ENCODE measurements around the gene CRYZ.
A peak's percentile ranks its signal among the peaks of the same experiment; 100 is the strongest.

CRYZ gene

DNA sequence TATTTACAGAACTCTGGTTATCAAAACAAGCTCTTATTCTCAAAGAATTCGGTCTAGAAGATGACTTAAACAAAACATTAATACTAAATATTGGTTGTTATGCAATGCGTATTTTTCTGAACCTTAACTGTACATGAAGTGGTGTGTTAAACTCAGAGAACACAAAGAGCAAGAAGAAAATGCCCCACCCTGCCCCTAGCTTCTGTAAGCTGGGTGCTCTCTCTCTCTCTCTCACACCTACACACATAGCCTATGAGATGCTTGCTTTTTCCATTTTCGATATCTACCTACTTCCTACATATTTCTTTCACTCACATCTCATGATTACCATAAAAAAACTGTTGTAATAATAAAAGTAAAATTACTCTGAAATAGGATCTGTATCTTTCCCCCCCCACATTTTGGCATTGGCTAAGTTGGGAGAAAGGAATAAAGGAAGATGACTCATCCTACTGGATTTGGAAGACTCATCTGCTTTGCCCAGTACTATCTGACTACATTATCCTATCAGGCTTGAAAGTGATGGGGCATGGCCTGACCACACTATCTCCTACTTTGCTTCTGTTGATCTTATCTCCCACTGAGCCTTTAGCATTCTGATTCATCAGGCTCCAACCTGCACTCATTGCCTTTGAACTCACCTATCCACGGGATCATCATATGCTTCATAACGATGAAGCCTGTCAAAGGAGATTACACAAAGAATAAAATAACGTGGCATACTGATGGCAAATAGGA is 2.9 kb downstream of the CRYZ start:
- no peak for DNase-seq

DNA sequence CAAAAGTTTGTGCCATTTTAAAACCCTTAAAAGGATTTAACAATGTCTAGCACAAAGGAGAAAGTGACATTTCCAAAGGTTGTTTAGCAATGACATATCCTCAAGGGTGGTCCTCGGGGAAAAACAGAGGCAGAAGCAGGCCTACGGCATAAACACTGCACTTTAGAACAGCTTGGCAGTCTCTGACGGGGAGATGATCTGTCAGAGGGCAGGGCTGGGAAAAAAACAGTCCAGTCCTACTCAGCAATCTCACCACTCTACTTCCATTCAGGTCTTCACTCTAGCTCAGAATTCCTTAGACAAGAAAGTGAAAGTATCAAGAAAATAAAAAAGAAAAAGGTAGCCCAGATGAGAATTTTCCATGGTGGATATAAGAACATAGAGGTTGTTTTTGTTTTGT is 4.1 kb downstream of the CRYZ start:
- DNase-seq, result no peak

DNA sequence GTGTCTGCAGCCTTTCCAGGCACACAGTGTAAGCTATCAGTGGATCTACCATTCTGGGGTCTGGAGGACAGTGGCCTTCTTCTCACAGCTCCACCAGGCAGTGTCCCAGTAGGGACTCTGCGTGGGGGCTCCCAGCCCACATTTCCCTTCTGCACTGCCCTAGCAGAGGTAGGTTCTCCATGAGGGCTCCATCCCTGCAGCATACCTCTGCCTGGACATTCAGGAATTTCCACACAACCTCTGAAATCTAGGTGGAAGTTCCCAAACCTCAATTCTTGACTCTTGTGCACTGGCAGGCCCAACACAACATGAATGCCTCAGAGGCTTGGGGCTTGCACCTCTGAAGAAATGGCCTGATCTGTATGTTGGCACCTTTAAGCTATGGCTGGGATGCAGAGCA is 6.8 kb downstream of the CRYZ start:
- DNase-seq, result no peak

DNA sequence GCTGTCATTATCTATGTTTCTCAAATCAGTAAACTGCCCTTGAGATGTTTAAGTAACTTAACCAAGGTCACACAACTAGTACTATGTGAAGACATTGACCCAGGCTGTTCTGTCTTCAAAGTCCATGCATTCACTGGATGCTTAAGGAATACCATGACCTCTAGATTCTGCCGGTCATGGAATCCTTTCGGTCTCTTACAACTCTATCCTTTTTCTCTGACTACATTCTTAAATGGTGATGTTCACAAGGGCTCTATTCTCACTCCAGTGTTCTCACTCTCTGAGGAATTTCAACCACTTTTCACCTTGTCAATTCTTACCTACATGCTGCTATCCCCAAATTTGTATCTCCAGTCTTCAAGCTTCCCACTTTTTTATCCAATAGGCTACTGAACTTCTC is 15.2 kb downstream of the CRYZ start:
- DNase-seq, result no peak

DNA sequence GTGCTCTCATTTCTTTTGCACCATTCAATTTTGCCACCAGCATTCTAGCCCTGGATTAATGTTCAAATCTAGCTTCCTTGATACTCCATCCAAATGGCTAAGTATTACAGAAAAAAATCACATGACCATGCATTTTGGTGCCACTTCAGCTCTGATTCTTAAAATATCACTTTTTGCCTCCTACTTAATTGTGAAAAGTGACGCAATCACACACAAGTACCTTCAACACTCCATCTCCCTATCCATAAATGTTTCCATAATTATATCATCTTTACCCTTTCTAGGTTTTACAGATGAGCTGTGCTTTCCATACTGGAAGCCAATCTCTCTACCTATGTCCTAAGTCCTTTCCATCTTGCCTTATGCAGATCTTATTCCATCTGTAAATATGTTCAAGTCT is 16.0 kb downstream of the CRYZ start:
- DNase-seq, result no peak

DNA sequence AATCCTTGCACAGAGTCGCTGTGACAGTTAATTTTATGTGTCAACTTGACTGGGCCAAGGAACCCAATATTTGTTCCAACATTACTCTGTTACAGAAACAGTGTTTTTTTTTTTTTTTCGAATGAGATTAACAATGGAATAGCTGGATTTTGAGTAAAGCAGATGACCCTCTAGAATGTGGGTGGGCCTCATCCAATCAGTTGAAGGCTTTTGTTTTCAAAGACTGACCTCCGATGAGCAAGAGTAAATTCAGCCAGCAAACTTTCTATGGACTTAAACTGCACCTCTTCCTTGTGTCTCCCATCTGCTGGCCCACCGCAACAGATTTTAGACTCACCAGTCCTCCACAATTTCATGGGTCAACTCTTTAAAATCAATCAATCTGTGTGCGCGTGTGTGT is 17.0 kb downstream of the CRYZ start:
- no peak for DNase-seq

DNA sequence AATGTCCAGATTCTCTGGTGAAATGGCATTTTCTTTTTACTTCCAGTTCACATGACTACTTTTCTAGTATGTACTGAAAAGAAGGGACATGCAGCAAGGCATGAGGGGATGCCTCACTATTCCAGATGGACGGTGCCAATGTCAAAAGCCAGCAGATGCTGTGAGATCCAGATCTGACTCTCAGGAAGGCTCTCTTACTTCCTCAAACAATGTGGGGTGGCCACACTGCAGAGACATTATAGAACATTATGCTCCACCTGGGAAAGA is 17.7 kb downstream of the CRYZ start:
- DNase-seq, result no peak

DNA sequence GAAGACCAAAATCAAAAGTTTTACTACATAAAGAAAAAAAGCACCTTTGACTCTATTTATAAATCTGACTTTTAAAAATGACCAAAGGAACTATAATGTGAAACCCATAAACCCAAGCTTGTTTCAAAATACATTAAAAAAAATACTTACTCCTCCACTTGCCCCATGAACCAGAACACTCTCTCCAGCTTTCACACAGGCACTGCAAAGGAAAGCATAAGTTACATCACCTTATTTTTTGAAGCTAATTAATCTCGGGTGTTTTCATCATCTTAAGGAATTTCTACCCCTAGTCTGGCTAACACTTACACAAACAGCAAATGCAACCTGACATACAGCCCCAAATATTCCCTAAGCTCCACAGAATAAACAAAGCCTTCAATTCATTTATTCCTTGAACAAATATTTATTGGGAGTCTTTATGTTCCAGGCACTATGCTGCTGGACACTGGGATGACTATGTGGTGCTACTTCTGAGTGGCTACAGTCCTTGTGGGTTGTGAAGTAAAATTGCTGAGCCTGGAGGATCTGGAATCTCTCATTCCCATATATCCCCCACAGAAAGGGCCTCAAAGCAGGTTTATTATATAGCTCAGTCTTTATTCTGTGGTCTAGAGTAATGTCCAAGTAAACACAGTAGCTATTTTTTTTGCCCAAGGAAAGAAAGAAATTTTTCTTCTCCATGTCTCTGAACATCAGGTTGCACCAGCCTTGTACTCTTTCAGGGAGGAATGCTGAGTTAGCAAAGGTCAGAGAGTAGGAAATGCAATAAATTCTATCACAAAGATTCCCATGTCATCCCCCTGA is 18.2 kb downstream of the CRYZ start:
- no peak for DNase-seq

DNA sequence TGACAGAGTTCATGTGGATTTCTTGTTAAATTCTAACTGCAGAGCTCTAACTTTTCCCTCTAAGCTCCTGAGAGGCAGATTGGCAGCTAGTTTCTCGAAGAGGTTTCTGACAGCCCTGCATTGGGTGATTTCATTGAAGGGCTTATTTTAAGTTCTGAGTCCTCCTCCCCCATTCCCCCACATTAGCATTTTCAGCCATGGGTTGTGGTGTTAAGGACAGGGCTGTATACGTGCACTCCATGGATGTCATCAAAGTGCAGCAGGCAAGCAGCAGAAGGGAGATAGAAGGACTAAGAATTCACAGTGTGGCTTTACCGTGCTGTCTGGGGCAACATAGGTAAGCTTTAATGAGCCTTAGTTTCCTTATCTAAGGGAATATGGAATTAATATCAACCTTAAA is 19.0 kb downstream of the CRYZ start:
- no peak for DNase-seq

DNA sequence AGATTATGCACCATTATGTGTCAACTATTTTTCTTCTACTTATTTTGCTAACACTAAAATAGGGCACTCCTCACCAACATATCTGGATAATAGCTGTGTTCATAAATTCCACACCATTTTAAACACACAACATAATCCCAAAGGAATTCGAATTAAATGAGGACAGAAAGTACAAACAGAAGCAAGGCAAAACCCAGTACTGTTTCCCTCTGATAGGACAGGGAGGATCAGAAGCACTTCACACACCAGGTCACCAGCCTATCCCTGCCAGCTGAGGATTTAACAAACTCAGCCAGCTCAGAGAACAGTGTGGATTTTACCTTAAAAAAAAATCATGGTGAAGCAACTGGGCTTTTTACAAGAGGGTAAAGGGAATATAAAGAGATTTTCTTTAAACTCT is 20.0 kb downstream of the CRYZ start:
- DNase-seq, result no peak

DNA sequence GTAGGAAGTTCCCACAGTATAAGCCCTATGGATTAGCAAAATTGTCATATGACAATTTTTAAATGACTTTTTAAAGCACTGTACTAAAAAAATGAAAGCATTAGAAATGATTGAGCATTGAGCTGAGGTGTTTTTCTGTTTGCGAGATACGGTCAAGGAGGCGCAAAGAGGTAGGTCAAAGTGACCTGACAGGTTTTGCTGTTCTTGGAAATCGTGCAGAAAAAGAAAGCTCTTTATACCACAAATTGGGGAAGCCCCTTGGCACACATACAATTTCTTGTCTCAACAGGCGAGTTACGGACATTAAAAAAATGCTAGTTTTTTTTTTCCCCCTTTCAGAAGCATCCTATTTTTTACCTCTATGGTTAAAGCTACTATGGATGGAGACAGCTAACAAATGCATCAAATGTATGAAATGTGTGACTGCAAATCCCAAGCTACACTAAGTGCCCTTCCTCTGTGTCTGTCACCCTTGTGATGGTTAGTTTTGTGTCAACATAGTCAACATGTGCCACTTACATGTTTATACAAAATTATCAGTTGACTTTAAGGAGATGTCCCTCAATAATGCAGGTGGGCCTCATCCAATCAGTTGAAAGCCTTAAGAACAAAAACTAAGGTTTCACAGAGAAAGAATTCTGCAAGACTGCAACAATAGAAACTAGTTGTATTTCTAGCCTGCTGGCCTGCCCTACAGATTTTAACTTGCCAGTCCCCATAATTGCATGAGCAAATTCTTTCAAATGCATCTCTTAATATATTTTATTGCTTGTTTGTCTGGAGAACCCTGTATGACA is 29.3 kb downstream of the CRYZ start:
- no peak for DNase-seq

DNA sequence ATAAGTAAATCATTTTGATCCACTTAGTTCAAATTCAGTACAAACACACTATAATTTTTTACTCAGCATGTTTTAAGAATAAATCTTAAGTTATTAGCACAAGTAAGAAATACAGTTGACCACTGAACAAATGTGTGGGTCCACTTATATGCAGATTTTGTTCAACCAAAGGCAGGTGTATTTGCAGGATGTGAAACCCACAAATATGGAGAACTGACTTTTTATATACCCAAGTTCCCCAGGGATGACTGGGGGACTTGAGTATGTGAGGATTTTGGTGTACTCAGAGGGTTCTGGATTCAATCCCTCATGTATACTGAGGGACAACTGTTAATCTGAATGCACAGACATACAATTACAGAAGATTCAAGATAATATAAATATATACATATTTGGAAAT is 33.5 kb downstream of the CRYZ start:
- no peak for DNase-seq

DNA sequence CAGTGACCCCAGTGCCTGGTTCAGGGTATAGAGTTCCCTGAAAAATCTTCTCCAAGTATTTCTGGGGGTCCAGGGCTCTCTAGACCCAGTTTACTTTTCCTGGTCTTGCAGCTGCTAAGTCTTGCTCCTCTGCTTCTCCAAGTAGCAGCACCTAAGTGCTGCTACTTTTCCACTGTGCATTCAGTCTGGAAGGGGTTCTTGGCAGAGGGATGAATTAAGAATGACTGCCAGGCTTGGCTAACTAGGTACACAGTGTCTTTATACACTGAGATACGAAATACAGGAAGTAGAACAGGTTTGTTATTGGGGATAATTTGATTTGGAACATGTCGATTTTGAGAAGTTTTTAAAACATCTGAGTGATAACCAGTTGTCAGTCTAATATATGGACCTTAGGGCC is 35.0 kb downstream of the CRYZ start:
- DNase-seq, result no peak

DNA sequence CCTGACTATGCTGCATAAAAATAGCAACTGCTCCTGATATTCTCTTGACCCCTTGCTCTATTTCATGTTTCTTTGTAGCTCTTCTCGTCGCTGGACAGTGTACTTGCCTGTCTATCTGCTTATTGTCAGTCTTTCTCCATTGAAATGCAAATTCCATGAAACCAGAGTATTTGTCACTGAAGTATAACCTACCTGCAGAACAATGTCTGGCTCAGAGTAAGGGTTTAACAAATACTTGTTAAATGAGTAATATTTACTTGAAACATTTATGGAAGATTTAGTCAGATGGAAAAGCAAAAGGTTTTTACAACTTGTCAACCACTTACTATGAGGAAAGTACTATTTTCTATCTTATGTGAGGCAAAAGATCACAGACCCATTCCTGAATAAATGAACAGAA is 39.4 kb downstream of the CRYZ start:
- no peak for DNase-seq

DNA sequence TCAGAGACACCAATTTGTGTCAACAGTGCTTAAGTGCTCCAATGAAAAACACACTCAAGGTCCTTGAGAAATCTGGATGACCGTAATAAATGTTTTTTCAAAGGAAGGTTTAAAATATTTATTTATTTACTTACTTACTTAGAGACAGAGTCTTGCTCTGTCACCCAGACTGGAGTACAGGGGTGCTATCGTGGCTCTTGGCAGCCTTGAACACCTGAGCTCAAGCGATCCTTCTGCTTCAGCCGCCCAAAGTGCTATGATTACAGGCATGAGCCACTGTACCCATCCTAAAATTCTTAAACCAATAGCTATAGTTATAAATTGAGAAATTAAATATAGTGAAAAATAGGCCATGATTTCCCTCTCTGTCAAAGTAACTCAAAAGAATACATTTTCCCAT is 41.9 kb downstream of the CRYZ start:
- DNase-seq, result peak; percentile 51

DNA sequence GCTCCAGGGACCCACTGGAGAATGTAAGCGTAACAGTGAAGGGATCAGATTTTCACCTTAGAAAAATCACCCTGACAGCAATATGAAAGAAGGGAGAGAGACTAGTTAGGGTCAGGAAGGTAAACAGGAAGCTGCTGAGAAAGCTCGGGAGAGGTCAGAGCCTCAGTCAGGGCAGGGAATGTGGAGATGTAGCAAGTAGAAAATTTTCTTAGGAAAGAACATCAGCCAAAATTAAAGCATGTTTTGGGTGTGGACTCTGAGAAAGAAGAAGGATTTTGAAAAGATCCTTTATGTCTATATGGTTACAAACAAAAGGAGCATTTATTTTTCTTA is 42.5 kb downstream of the CRYZ start:
- DNase-seq, result no peak

DNA sequence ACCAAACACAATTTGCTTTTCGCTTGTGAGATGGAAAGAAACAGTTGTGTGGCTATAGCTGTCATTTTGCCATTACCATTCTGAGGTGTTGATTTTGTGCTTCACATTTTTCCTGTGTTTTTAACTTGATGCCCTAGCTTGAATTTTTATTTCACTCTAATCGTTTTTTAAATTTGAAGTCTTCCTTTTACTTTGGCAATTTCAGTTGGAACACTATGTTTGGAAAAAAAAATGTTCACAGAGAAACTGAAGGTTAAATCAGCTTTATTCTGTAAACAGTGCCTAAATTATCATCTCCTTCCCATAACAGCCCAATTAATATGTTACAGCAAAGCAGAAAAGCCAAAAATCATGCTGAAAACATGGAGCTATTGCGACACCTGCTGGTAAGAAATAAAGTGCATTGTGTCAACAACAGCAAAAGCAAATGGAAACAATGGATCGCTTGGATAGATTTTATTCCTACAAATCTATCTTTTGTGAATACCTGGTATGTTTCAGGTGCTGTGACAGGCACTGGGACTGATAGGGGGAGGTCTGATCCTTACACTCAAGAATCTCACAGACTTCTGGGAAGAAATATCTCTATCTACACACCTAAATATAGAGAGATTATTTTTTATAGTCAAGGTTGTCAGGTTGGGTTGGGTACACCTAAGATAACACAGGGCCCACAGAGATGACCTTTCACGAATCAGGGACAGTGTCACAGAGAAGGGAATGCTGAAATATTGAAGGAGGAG is 43.1 kb downstream of the CRYZ start:
- peak; percentile 69 for DNase-seq

DNA sequence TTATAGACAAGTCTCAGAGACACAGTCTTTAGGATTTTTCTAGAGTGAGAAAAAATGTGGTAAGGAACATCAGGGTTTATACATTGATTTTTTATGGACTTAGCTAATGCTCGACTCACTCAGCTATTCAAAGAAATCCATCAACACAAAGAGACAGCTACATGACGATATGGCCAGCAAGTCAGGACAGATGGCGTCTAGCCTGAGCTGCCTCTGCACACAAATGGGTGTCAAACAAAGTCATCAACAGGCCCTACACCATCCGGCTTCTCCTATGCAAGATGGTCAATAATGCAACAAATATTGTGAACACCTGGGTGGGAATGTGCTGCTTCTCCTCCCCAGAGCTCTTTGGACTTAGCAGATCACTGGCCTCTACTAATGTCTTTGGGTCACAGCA is 45.9 kb downstream of the CRYZ start:
- no peak for DNase-seq

DNA sequence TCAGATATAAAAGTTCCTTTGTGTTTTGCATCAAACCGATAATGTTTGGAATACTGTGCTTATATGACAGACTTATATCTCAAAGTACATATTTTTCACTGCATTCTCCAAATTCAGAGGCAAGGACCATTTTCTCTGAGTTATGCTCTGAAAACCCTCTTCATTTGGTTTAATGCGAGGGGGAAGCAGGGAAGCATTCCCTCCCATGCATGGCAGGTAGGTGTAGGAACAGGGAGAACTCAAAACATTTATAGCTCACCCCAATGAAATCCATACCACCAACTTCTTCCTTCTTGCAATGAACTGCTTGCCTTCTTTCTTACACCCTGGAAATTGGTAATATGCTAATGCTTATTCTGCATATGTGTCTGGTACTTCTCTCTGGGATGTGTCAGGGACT is 48.5 kb downstream of the CRYZ start:
- no peak for DNase-seq

DNA sequence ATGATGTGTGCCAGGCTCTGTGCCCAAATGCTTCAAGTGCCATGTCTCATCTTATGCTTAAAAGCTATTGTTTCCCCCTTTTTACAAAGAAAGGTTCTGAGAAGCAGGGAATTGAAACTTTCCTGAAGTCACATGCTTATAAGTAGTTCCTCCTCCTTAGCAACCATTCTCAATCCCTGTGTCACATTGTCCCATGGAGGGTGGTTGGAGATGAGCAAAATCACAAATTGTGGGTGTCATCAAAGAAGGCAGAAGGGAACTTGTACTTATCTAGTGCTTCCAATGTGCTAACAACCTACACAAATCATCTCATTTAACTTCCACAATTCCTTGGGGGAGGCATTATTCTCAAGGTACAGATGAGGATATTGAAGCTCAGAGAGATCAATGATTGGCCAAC is 49.2 kb downstream of the CRYZ start:
- DNase-seq, result no peak

DNA sequence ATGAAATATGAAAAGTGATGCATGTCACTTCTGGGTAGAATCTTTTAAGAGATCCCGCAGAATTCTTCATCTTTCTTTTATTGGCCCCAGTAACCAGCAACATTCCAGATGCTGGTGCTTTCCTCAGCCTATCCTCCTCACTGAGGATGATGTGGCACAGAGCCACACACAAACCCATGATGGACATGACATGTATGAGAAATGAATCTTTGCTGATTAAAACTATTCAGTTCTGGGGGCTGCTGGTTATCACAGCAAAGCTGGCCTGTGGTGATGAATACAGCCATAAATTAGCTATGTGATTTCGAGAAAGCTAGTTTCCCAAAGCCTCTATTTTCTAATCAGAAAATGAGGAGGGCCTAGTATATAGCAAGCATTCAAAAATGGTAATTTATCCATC is 51.0 kb downstream of the CRYZ start:
- no peak for DNase-seq

DNA sequence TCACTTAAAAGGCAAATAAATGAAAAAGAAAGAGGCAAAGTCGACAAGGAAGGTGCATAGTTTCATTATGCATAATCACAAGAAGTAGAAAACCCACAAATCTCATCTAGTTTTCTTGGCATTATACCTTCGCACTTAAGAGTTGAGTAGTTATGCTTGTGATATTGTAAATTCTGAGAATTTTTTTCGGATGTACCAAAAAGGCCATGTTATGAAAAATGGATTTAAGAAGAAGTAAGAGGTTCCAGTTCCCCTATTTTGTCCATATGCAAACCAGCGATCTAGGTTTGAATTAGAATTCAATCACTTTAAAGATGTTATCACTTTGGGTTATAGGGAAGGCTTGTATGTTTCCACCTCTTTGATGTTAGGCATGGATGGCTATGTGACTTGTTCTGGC is 51.4 kb downstream of the CRYZ start:
- no peak for DNase-seq

DNA sequence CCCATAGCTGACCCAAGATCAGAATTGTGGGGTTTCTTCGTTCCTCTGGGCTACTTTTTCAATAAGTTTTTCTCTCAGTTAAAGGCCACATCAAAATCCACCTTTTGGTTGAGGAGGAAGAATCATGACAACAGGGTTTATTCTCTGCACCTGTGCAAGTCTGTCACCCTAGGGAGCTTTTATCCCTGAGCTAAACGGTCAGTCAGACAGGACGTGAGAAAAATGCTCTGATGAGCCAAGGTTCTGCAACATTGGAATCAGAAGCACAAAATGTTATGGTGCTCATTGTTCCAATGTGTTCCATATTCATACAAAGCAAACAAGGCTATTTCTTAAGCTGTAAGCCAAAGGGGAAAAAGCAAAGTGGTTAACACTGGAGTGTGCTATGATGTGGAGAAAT is 51.8 kb downstream of the CRYZ start:
- DNase-seq, result no peak

DNA sequence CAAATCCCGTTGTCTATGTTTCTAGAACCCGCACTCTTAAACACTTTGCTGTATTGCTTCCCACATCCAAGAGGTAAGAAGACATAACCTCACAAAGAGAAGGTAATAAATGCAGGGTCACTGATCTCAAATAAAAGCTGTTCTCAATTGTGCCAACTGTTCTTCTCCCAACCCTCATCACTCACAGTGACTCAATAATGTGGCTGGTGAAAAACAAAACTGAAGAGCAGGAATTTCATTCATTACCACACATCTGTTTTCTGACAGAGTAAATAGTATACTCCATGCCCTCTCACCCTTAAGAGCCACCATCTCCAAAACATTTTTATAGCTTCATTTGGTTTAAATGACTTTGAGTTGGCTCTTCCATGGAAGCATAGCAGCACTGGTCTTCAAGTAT is 53.0 kb downstream of the CRYZ start:
- DNase-seq, result no peak

Data from NCI-H1436 (cell line).